ENCODE results near the gene FILIP1.

The FILIP1 gene

DNA sequence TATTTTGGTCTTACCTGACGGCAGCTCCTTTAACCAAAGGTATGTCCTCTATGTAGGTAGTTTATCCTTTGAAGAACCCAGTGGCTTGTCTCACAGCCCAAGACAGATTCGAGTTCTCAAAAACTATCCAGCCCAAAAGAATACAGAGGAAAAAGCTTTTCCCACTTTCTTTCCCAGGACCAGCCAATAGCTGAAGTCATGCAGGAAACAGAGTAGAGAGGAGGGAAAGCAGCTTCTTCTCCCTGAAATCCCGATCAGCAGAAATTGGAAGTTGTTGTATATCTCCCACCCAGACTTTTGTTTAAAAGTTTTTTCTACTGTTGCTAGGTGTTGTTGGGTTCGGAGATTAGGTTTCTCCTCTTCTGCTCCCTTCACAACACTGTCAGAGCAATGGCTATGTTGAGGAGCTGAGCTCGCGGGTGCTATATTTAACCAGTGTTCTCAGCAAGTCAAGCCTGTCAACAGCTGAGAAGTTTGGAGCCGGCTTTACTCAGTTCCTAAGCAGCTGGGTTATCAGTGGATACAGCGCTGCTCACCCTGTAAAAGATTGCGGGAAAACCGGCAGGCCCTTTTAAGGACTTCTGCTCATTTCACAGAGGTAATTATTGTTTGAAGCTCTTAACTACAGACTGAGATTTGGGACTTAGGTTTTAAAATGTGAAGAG is at the start of gene FILIP1:
TSS of gene FILIP1 (minus strand) at position 401 of the 665 bp plus-strand sequence. CDS start 78,828 bp downstream, outside the sequence.
- DNase-seq, result no peak

GRCh38 chr6:75543311-75543710 is 49.7 kb upstream of the FILIP1 start:
- DNase-seq, result no peak

DNA sequence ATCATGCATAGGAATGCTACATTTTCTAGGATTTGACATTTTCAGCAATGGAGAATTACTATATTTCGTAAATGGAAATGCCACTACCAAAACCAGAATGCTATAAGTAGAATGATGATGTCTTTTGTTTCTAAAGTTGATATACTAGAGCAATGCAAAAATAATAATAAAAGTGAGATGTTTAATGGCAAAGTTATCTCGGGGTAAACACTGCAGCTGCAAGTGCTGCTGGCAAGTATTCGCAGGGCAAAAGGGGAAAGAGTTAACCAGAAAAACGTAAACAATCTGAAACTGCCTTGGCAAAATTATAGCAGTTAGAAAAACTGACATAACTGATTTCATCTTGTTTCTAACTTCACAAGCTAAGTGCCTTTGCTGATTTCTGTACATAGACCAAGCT is 45.5 kb upstream of the FILIP1 start:
- DNase-seq, result no peak

- no peak for DNase-seq
Observed at GRCh38 chr6:75532521-75532920, 38.9 kb upstream of the FILIP1 start.

DNA sequence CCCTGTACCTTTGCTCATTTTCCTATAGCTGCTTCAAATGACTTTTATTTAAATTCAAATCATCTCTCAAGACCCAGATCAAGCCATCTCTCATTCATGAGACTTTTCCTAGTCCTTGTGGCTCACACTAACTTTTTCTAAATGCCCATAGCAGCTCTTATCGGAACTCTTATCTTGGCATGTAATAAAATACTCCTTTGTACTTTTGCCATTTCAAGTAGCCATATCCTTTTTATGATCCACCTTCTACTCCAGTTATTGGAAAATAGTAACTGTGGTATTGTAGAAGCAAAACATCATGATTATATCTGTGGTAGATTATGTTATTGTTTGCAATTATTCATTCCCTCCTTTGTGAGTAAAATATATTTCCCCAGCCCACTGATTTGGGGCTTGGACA is 37.6 kb upstream of the FILIP1 start:
- DNase-seq, result no peak

GRCh38 chr6:75530696-75531095 is 37.1 kb upstream of the FILIP1 start:
- no peak for DNase-seq

- DNase-seq, result no peak
Observed at GRCh38 chr6:75528423-75528822, 34.8 kb upstream of the FILIP1 start.

DNA sequence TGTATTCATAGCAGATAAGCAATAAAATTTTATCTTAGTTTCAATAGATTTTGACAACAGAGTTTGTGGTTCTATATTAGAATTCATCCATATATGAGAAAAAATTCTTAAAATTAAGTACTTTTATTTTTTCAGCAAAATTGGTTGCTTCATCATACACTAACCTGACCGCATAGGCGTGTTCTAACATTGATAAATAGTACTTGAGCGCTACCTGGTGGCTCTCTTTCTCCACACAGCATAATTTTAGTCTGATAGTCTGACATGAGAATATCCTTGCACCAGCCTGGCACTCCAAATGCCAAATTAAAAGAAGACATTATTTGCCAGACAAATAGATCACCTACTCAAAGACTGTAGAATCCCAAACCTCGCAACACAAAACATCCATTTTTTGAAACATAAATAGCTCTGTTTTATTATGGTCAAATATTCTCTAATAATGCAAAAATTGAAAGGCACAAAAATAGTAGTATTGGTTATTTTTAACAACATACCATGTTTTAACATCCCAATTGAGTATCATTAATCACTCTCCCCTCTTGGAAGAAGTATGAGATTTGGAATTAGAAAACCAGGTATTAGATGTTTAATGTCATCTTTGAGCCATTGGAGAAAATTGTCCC is 33.0 kb upstream of the FILIP1 start:
- DNase-seq, result peak; percentile 48 to 63

GRCh38 chr6:75525682-75526081 is 32.1 kb upstream of the FILIP1 start:
- DNase-seq, result no peak

- no peak for DNase-seq
Observed at GRCh38 chr6:75524322-75524972, 30.8 kb upstream of the FILIP1 start.

DNA sequence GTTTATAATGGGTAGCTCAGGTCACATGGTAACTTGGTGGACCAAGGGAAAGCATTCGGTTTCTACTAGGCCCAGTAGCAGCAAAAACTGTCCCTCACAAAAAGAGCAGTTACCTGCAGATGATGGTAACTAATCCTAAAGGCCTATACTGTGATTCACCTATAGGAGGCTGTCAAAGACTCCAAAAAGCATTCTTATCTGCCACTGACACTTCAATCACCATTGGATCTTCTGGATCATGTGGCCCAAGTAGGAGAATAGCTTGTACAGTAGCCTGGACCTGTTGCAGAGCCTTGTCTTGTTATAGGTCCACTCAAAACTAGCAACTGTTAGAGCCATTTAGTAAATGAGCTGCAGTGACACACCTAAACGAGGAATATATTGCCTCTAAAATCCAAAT is 23.2 kb upstream of the FILIP1 start:
- no peak for DNase-seq

GRCh38 chr6:75512591-75512990 is 19.0 kb upstream of the FILIP1 start:
- DNase-seq, result no peak

DNA sequence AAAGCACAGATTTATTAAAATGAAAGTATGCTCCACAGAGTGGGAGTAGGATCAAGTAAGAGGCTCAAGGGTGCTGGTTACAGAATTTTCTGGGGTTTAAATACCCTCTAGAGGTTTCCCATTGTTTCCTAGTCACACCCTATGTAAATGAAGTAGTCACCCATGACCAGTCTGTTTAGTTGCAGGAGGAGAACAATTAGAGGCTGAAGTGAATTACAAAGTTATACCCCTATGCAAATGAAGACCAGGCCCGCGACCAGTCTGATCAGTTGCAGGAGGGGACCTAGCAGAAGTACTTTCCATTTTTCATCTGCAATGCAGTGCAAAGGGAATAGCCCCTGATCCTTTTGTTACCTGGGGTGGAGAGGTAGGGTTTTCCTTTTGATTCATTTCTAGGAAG is 11.8 kb upstream of the FILIP1 start:
- no peak for DNase-seq

DNA sequence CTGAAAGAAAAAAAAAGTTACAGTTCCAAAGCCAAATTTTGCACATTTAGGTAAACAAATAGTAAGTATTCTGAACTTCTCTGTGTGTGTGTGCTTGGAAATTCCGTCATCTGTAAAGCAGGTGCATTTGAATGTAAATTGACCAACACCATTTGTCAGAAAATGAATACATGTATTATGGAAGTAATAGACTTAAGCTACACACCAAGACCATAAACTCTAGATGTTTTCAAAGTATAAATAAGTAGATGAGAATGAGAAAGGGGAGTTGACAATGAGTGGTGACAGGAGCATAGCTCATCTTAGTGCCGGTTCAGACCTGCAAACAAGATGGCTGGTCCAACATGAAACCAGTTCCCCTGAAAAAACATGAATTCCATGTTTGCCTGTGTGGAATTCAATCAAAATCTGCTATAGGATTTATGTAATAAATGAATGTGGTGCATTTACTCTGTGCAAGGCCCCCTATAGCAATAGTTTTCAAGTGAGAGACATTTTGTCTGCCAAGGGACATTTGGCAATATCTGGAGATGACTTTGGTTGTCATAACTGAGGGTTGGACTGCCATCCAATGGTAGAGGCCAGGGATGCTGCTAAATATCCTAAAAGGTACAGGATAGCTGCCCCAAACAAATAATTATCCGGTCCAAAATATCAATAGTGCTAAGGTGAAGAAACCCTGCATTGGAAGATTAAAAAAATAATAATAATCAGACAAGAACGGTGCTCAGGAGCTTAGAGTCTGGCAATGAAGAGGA is 11.0 kb upstream of the FILIP1 start:
- DNase-seq, result no peak

DNA sequence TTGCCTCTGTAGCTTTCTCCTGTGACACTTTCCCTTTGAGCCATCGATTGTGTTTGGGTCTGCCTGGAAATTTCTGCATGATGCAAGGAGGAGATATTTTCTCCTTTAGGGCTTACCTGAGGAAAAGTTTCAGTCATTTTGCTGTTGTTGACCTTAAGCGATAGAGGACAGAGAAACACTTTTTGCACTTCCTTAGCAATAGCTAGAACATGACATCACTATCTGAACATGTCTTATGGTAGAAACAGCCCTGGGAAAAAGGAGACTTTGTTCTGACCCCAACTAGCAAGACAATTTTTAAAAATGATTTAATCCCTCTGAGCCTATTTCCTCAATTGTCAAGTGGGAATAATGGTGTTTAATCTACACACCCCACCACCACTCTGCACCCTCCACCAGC is 9.7 kb upstream of the FILIP1 start:
- no peak for DNase-seq

GRCh38 chr6:75502884-75503283 is 9.3 kb upstream of the FILIP1 start:
- no peak for DNase-seq

- no peak for DNase-seq
Observed at GRCh38 chr6:75501756-75502155, 8.2 kb upstream of the FILIP1 start.

DNA sequence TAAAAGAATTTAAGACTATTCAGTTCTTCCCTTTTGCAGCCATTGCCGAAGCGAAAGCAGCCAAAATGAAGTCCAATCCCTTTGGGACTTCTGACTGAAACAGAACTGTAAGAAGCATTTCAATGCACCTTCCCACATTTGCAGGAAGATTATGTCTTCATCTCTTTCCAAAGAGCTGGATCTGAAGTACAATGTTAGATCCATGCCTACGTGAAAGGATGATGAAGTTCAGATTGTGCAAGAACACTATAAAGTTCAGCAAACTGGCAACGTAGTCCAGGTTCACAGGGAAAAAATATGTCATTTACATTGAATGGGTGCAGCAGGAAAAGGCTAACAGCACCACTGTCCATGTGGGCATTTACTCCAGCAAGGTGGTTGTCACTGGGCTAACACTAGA is 6.0 kb upstream of the FILIP1 start:
- DNase-seq, result no peak

DNA sequence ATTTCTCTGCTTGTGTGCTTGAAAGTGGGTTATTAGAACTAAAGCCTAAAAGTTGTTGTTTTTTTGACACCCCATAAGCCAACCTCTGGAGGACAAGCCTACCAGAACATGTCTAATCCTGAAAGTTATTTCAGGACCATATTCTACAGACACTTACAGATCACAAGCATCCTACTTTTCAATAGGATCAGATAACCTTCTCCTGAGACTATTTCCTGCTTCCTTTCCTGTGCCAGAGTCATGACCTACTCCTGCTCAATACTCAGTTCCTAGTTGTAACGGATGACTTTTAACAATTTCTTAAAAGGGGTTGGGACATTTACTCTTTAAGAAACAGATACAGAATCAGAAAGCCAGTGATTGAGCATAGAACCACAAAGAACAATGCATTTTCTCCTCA is 5.3 kb upstream of the FILIP1 start:
- DNase-seq, result no peak

DNA sequence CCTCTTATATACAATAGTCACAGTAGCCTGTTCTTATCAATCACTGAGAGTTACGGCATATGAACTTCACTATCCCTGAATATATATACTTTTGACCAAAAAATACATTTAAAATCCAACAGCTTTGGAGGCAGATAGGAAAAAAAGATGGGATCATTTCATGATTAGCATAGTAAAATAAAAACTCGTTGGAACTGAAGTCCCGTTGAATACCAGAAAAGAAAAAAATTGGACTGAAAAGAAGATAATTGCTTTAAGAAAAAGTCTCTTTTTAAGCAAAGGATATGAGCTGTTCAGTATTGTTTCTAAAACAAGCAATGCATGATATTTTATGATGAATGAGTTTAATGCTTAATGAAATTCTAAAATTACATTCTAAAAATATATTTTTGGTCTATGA is 4.4 kb upstream of the FILIP1 start:
- no peak for DNase-seq

GRCh38 chr6:75495011-75495410 is 1.4 kb upstream of the FILIP1 start:
- DNase-seq, result no peak

- DNase-seq, result no peak
Observed at GRCh38 chr6:75494290-75494689, 690 bp upstream of the FILIP1 start.

- no peak for DNase-seq
Observed at GRCh38 chr6:75492386-75493153, 1.0 kb downstream of the FILIP1 start.

Data from stimulated activated CD4-positive, alpha-beta T cell treated with anti-CD3 and anti-CD28 coated beads, Interleukin-2, amount 100 ng/mL, for 24 hours (primary cell).